Measurements from ENCODE around the gene CSF2. TPM values are rescaled to one million over a fixed set of nuclear protein-coding genes. Genes with fewer than 3 reads are reported as not detected.
"Not testable (repeated sequence)": the region's sequence is repeated elsewhere in the genome, so short reads cannot be mapped to it uniquely, and the experiment has no call there.

CSF2 gene
- total RNA-seq, 1 experiment from 2014 or later, result not detected

DNA sequence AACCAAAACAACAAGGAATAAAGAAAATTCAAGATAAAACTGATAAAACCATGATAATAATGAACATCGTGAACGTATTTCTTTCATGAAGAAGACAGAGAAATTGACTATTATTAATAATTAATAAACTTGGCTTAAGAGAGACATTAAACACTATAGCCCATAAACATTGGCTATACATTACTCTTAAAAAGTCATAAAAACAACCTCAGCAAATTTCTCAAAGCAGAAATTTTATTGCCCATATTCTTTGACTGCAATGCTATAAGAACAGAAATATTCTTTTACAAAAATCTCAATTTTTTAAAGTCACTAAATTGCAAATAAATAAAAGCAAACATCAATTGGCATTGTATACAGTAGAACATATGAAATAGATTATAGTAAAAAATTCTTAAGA is 42.5 kb downstream of the CSF2 start:
- Histone ChIP-seq H3F3A (ENCODE audit: insufficient read depth, low read depth) (no peaks in the 10 kb centered on the region), H3K4me3 (no peak overlapping the region), H4K20me1 (ENCODE audit: insufficient read depth) (no peaks in the 10 kb centered on the region), H3K4me1 (replicated peaks; ENCODE audit: insufficient read depth) (0 out of 2 replicates have a peak, but pooled peaks cover 6% of the 10 kb centered on the region), H2AFZ (no peak overlapping the region), H3K4me2 (no peak overlapping the region), H3K9me3 (ENCODE audit: insufficient read depth, low read depth) (no peaks in the 10 kb centered on the region), H3K79me2 (ENCODE audit: low read depth) (no peaks in the 10 kb centered on the region), H3K9me2 (ENCODE audit: insufficient read depth) (0 out of 2 replicates have a peak, but pooled peaks cover 4% of the 10 kb centered on the region), H3K36me3 (ENCODE audit: low read depth) (no peaks in the 10 kb centered on the region), H3K27ac (no peak overlapping the region), H3K27me3 (ENCODE audit: insufficient read depth, low read depth) (no peaks in the 10 kb centered on the region)
- intact Hi-C loops (cut with micrococcal nuclease; ENCODE audit: unreplicated experiment), result no loop called here
- ChIA-PET POLR2A (ENCODE audit: unreplicated experiment) (no interaction called here), CTCF (no interaction called here)
- no peak for TF ChIP-seq EZH2 (IDR thresholded peaks at IDR 0.05; ENCODE audit: low read depth)
- BruUV-seq (replicated peaks), result no TSS peak
- no peak for DNase-seq

DNA sequence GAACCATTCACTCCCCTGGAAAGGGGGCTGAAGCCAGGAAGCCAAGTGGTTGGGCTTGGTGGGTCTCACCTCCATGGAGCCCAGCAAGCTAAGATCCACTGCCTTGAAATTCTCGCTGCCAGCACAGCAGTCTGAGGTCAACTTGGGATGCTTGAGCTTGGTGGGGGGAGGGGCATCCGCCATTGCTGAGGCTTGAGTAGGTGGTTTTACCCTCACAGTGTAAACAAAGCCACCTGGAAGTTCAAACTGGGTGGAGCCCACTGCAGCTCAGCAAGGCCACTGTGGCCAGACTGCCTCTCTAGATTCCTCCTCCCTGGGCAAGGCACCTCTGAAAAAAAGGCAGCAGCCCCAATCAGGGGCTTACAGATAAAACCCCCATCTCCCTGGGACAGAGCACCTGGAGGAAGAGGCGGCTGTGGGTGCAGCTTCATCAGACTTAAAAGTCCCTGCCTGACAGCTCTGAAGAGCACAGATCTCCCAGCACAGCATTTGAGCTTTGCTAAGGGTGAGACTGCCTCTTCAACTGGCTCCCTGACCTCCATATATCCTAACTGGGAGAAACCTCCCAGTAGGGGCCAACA is 43.4 kb downstream of the CSF2 start:
- H3K4me3 ChIP-seq; POLR2A ChIA-PET (ENCODE audit: unreplicated experiment); H3K4me1 ChIP-seq (replicated peaks; ENCODE audit: insufficient read depth); H4K20me1 ChIP-seq (ENCODE audit: insufficient read depth); H3K27ac ChIP-seq; H3K4me2 ChIP-seq; intact Hi-C loops (cut with micrococcal nuclease; ENCODE audit: unreplicated experiment); CTCF ChIA-PET; H3K27me3 ChIP-seq (ENCODE audit: insufficient read depth, low read depth); H3F3A ChIP-seq (ENCODE audit: insufficient read depth, low read depth); H3K79me2 ChIP-seq (ENCODE audit: low read depth); H3K36me3 ChIP-seq (ENCODE audit: low read depth); H2AFZ ChIP-seq; BruUV-seq (replicated peaks); H3K9me2 ChIP-seq (ENCODE audit: insufficient read depth); H3K9me3 ChIP-seq (ENCODE audit: insufficient read depth, low read depth): not testable (repeated sequence)
- DNase-seq, result peak in 1 of 2 experiments; percentile 36

DNA sequence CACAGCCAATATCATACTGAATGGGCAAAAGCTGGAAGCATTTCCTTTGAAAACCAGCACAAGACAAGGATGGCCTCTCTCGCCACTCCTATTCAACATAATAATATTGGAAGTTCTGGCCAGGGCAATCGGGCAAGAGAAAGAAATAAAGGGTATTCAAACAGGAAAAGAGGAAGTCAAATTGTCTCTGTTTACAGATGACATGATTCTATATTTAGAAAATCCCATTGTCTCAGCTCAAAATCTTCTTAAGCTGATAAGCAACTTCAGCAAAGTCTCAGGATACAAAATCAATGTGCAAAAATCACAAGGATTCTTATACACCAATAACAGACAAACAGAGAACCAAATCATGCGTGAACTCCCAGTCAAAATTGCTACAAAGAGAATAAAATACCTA is 47.1 kb downstream of the CSF2 start:
- H3K9me2 ChIP-seq (ENCODE audit: insufficient read depth); intact Hi-C loops (cut with micrococcal nuclease; ENCODE audit: unreplicated experiment); H4K20me1 ChIP-seq (ENCODE audit: insufficient read depth); H3K4me3 ChIP-seq; H3K27ac ChIP-seq; BruUV-seq (replicated peaks); H3F3A ChIP-seq (ENCODE audit: insufficient read depth, low read depth); CTCF ChIA-PET; H3K4me2 ChIP-seq; H2AFZ ChIP-seq; H3K9me3 ChIP-seq (ENCODE audit: insufficient read depth, low read depth); H3K36me3 ChIP-seq (ENCODE audit: low read depth); DNase-seq; H3K4me1 ChIP-seq (replicated peaks; ENCODE audit: insufficient read depth); H3K27me3 ChIP-seq (ENCODE audit: insufficient read depth, low read depth); POLR2A ChIA-PET (ENCODE audit: unreplicated experiment); H3K79me2 ChIP-seq (ENCODE audit: low read depth): not testable (repeated sequence)

DNA sequence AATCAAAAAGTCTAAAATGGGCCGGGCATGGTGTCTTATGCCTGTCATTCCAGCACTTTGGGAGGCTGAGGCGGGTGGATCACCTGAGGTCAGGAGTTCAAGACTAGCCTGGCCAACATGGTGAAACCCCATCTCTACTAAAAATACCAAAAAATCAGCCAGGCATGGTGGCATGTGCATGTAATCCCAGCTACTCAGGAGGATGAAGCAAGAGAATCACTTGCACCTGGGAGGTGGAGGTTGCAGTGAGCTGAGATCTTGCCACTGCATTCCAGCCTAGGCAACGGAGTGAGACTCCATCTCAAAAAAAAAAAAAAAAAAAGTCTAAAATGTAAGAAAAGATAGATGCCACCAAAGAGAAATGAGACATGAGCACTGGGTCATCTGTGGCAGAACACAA is 49.4 kb downstream of the CSF2 start:
- H3K79me2 ChIP-seq (ENCODE audit: low read depth); H4K20me1 ChIP-seq (ENCODE audit: insufficient read depth); H3K9me3 ChIP-seq (ENCODE audit: insufficient read depth, low read depth); BruUV-seq (replicated peaks); H3K9me2 ChIP-seq (ENCODE audit: insufficient read depth); CTCF ChIA-PET; H3K4me3 ChIP-seq; H3K27me3 ChIP-seq (ENCODE audit: insufficient read depth, low read depth); intact Hi-C loops (cut with micrococcal nuclease; ENCODE audit: unreplicated experiment); H3K36me3 ChIP-seq (ENCODE audit: low read depth); DNase-seq; POLR2A ChIA-PET (ENCODE audit: unreplicated experiment); H3K27ac ChIP-seq; H3K4me1 ChIP-seq (replicated peaks; ENCODE audit: insufficient read depth); H3K4me2 ChIP-seq; H2AFZ ChIP-seq; H3F3A ChIP-seq (ENCODE audit: insufficient read depth, low read depth): not testable (repeated sequence)

DNA sequence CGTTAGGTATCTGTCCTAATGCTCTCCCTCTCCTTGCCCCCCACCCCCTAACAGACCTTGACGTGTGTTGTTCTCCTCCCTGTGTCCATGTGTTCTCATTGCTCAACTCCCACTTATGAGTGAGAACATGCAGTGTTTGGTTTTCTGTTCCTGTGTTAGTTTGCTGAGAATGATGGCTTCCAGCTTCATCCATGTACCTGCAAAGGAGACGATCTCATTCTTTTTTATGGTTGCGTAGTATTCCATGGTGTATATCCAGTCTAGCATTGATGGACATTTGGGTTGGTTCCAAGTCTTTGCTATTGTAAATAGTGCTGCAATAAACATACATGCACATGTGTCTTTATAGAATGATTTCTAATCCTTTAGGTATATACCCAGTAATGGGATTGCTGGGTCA is 50.0 kb downstream of the CSF2 start:
- H4K20me1 ChIP-seq (ENCODE audit: insufficient read depth); H3K9me2 ChIP-seq (ENCODE audit: insufficient read depth); H2AFZ ChIP-seq; H3K79me2 ChIP-seq (ENCODE audit: low read depth); DNase-seq; intact Hi-C loops (cut with micrococcal nuclease; ENCODE audit: unreplicated experiment); POLR2A ChIA-PET (ENCODE audit: unreplicated experiment); H3K27ac ChIP-seq; BruUV-seq (replicated peaks); H3K4me1 ChIP-seq (replicated peaks; ENCODE audit: insufficient read depth); H3K9me3 ChIP-seq (ENCODE audit: insufficient read depth, low read depth); H3K4me2 ChIP-seq; H3F3A ChIP-seq (ENCODE audit: insufficient read depth, low read depth); H3K4me3 ChIP-seq; H3K27me3 ChIP-seq (ENCODE audit: insufficient read depth, low read depth); CTCF ChIA-PET; H3K36me3 ChIP-seq (ENCODE audit: low read depth): not testable (repeated sequence)

Other genes starting within 250 kb of the CSF2 start
- gene MEIKIN, start 128.1 kb upstream of the CSF2 start, total RNA-seq (2021), result not detected in 2 replicates
- gene ACSL6, start 62.1 kb upstream of the CSF2 start, total RNA-seq (2021), result not detected in 2 replicates
- gene IL3, start 13.1 kb upstream of the CSF2 start, total RNA-seq (2021), result not detected in 2 replicates
- 21.7 and 24.0 TPM in 2 replicates for gene P4HA2, start 154.1 kb downstream of the CSF2 start, total RNA-seq (2021)
- 35.8 and 47.2 TPM in 2 replicates for gene PDLIM4, start 183.9 kb downstream of the CSF2 start, total RNA-seq (2021)
- gene SLC22A4, start 220.6 kb downstream of the CSF2 start, total RNA-seq (2021), result 4.2 and 4.9 TPM in 2 replicates

All from PC-9 (cell line).